HG03064 (cell line): Measurements from ENCODE around the gene PMPCA.
"Not testable (repeated sequence)": the region's sequence is repeated elsewhere in the genome, so short reads cannot be mapped to it uniquely, and the experiment has no call there.

Experiments used
- ATAC-seq: cut with Tn5 transposase; IDR thresholded peaks from one replicate; pipeline ENCODE4 v1.9.1; 2021; ENCODE audit warnings: low read depth; ENCODE audit not compliant: unreplicated experiment

The PMPCA gene

GRCh38 chr9:136393531-136393930 is 16.9 kb upstream of the PMPCA start:
- no peak for ATAC-seq

- no peak for ATAC-seq
These were observed 16.0 kb upstream of the PMPCA start for GRCh38 chr9:136394312-136395019.

GRCh38 chr9:136395020-136395340 is 15.5 kb upstream of the PMPCA start:
- ATAC-seq = no peak

GRCh38 chr9:136395345-136396218 is 14.9 kb upstream of the PMPCA start:
- no peak for ATAC-seq

GRCh38 chr9:136396219-136396515 is 14.3 kb upstream of the PMPCA start:
- ATAC-seq = no peak

GRCh38 chr9:136397643-136398042 is 12.8 kb upstream of the PMPCA start:
- ATAC-seq = no peak

- no peak for ATAC-seq
These were observed 12.2 kb upstream of the PMPCA start for GRCh38 chr9:136398286-136398685.

- peak; percentile 10 for ATAC-seq
These were observed 11.1 kb upstream of the PMPCA start for GRCh38 chr9:136399176-136400037.

GRCh38 chr9:136400038-136400834 is 10.2 kb upstream of the PMPCA start, which contains the start of gene SNAPC4:
Gene SNAPC4 (minus strand): TSS chr9:136400170. CDS start chr9:136398428, 1,742 bp downstream.
- peak; percentile 62 for ATAC-seq

- no peak for ATAC-seq
These were observed 9.1 kb upstream of the PMPCA start for GRCh38 chr9:136401173-136401922.

GRCh38 chr9:136402067-136402466 is 8.4 kb upstream of the PMPCA start:
- no peak for ATAC-seq

- ATAC-seq = no peak
These were observed 6.9 kb upstream of the PMPCA start for GRCh38 chr9:136403538-136403914.

GRCh38 chr9:136403915-136404800 is 6.3 kb upstream of the PMPCA start:
- ATAC-seq = no peak

- ATAC-seq = no peak
These were observed 5.7 kb upstream of the PMPCA start for GRCh38 chr9:136404801-136405136.

- no peak for ATAC-seq
These were observed 5.0 kb upstream of the PMPCA start for GRCh38 chr9:136405481-136405880.

GRCh38 chr9:136405904-136406303 is 4.6 kb upstream of the PMPCA start:
- not testable (repeated sequence) for ATAC-seq

GRCh38 chr9:136407061-136407460 is 3.4 kb upstream of the PMPCA start:
- not testable (repeated sequence) for ATAC-seq

- no peak for ATAC-seq
These were observed 2.5 kb upstream of the PMPCA start for GRCh38 chr9:136407911-136408310.
